K562 (cell line): ENCODE measurements around the gene LRMDA.

Source experiments
- CHD2 ChIP-seq: IDR thresholded peaks from 2 replicates; pipeline ENCODE4 v1.6.1; 2011; ENCODE audit warnings: low read depth, low read length
- E2F5 ChIP-seq: sonication (generic); formaldehyde crosslinking; IDR thresholded peaks from 2 replicates; pipeline ENCODE4 v1.8.0; 2022; ENCODE audit warnings: mild to moderate bottlenecking, missing genetic modification reagents
- L3MBTL2 ChIP-seq: fragments of 450-650 bp; IDR thresholded peaks from 2 replicates; pipeline ENCODE4 v1.6.1; 2016; ENCODE audit warnings: mild to moderate bottlenecking, moderate library complexity
- XRCC3 ChIP-seq: fragments of 450-650 bp; IDR thresholded peaks from 2 replicates; pipeline ENCODE4 v1.6.1; 2017; ENCODE audit warnings: mild to moderate bottlenecking, moderate library complexity
- ZNF274 ChIP-seq: IDR thresholded peaks from 2 replicates; pipeline ENCODE4 v1.6.1; 2011; ENCODE audit warnings: low read depth, mild to moderate bottlenecking, low read length, moderate library complexity, borderline replicate concordance
- TF ChIP-seq, protein P1 (sequence below): fragments of 450-650 bp; IDR thresholded peaks from 2 replicates; pipeline ENCODE4 v1.6.1; 2016; ENCODE audit warnings: low read depth

GRCh38 chr10:76415554-76415953 is 984.1 kb downstream of the LRMDA start:
- TF ChIP-seq CHD2, result no peak
- TF ChIP-seq L3MBTL2, result no peak
- no peak for TF ChIP-seq XRCC3
- no peak for TF ChIP-seq E2F5 (CRISPR knock-in tag)
- TF ChIP-seq, protein P1, sequence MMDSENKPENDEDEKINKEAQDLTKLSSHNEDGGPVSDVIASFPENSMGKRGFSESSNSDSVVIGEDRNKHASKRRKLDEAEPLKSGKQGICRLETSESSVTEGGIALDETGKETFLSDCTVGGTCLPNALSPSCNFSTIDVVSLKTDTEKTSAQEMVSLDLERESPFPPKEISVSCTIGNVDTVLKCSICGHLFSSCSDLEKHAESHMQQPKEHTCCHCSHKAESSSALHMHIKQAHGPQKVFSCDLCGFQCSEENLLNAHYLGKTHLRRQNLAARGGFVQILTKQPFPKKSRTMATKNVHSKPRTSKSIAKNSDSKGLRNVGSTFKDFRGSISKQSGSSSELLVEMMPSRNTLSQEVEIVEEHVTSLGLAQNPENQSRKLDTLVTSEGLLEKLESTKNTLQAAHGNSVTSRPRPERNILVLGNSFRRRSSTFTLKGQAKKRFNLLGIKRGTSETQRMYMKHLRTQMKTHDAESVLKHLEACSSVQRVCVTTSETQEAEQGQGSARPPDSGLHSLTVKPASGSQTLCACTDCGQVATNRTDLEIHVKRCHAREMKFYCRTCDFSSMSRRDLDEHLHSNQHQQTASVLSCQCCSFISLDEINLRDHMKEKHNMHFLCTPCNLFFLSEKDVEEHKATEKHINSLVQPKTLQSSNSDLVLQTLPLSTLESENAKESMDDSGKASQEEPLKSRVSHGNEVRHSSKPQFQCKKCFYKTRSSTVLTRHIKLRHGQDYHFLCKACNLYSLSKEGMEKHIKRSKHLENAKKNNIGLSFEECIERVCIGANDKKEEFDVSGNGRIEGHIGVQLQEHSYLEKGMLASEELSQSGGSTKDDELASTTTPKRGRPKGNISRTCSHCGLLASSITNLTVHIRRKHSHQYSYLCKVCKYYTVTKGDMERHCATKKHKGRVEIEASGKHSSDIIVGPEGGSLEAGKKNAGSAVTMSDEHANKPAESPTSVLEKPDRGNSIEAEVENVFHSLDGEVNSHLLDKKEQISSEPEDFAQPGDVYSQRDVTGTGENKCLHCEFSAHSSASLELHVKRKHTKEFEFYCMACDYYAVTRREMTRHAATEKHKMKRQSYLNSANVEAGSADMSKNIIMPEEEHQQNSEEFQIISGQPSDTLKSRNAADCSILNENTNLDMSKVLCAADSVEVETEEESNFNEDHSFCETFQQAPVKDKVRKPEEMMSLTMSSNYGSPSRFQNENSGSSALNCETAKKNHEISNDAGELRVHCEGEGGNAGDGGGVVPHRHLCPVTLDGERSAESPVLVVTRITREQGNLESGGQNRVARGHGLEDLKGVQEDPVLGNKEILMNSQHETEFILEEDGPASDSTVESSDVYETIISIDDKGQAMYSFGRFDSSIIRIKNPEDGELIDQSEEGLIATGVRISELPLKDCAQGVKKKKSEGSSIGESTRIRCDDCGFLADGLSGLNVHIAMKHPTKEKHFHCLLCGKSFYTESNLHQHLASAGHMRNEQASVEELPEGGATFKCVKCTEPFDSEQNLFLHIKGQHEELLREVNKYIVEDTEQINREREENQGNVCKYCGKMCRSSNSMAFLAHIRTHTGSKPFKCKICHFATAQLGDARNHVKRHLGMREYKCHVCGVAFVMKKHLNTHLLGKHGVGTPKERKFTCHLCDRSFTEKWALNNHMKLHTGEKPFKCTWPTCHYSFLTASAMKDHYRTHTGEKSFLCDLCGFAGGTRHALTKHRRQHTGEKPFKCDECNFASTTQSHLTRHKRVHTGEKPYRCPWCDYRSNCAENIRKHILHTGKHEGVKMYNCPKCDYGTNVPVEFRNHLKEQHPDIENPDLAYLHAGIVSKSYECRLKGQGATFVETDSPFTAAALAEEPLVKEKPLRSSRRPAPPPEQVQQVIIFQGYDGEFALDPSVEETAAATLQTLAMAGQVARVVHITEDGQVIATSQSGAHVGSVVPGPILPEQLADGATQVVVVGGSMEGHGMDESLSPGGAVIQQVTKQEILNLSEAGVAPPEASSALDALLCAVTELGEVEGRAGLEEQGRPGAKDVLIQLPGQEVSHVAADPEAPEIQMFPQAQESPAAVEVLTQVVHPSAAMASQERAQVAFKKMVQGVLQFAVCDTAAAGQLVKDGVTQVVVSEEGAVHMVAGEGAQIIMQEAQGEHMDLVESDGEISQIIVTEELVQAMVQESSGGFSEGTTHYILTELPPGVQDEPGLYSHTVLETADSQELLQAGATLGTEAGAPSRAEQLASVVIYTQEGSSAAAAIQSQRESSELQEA, result no peak
- no peak for TF ChIP-seq ZNF274
